Measurements from ENCODE around the gene RADIL. TPM values are rescaled to one million over a fixed set of nuclear protein-coding genes. Genes with fewer than 3 reads are reported as not detected.

RADIL gene
- total RNA-seq, 4 donors from 2014 or later, result 0.80 to 6.2 (median 1.7) TPM

DNA sequence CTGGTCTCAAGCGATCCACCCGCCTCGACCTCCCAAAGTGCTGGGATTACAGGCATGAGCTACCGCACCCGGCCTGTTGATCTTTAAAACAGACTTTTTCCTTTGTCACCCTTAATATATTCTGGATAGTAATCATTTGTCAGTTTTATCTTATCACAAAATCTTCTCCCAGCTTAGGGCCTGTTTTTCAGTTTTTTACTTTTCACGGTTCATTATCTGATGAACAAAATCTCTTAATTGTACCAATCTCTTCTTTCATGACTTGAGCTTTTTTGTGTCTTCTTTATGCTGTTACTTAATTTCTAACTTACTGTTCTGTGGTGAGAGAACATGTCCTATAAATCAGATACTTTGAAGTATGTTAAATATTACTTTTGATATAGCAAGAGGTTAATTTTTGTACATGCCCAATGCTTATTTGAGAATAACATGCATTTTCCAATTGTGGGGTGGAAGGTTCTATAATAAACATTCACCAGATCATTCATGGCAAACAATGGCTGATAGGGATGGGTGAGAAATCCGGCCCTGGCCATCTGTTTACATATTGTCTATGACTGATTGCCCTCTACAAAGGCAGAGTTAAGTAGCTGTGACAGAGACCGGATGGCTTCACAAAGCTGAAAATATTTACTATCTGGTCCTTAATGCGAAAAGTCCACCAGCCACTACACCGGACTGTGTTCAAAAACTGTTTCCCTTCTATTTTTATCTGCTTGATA is 27.0 kb downstream of the RADIL start:
- no peaks in the 10 kb centered on the region for H3K27me3 ChIP-seq
- H3K36me3 ChIP-seq, result no peaks in the 10 kb centered on the region
- intact Hi-C loops (cut with DNase I; ENCODE audit: low total_unique reads), result no loop called here
- in situ Hi-C loops (cut with MboI; ENCODE audit: low pct_ligation_motif_present in 1 of 4, low pct_unique_long_range_greater_than_20kb in 1 of 4, low sequenced_read_pairs in 3 of 4), result no loop called here
- no peaks in the 10 kb centered on the region for H3K4me1 ChIP-seq
- no peak for DNase-seq
- WGBS, 2 donors (ENCODE audit: low coverage in 1 of 2), result 85 to 86% methylated on average over 10 of the region's 10 CpGs
- no peak for TF ChIP-seq EP300 (IDR thresholded peaks at IDR 0.05; ENCODE audit: low read depth)
- no peak for TF ChIP-seq POLR2AphosphoS5 (IDR thresholded peaks at IDR 0.05)
- TF ChIP-seq POLR2A (IDR thresholded peaks at IDR 0.05), result no peak
- TF ChIP-seq, protein P1, sequence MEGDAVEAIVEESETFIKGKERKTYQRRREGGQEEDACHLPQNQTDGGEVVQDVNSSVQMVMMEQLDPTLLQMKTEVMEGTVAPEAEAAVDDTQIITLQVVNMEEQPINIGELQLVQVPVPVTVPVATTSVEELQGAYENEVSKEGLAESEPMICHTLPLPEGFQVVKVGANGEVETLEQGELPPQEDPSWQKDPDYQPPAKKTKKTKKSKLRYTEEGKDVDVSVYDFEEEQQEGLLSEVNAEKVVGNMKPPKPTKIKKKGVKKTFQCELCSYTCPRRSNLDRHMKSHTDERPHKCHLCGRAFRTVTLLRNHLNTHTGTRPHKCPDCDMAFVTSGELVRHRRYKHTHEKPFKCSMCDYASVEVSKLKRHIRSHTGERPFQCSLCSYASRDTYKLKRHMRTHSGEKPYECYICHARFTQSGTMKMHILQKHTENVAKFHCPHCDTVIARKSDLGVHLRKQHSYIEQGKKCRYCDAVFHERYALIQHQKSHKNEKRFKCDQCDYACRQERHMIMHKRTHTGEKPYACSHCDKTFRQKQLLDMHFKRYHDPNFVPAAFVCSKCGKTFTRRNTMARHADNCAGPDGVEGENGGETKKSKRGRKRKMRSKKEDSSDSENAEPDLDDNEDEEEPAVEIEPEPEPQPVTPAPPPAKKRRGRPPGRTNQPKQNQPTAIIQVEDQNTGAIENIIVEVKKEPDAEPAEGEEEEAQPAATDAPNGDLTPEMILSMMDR (IDR thresholded peaks at IDR 0.05), result no peak
- no peak overlapping the region for H3K4me3 ChIP-seq
- no peak overlapping the region for H3K27ac ChIP-seq
- no peaks in the 10 kb centered on the region for H3K9me3 ChIP-seq

DNA sequence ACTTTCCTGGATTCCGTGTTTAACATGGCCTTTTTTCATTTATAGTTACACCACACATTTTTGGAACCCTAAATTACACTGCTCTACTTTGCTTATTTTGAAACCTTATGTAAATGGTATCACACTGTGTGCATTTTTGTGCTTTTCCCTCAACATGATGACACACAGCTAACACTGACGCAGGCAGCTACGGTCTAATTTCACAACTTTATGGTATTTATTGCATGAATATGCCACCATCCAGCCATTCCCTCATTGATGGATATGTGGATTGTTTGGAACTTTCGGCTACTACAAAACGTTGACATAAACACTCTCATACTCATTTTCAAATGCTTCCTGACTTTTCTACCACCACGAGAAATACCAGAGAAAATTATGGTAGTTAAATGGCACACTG is 28.6 kb downstream of the RADIL start:
- no peaks in the 10 kb centered on the region for H3K36me3 ChIP-seq
- H3K4me3 ChIP-seq, result no peak overlapping the region
- no peaks in the 10 kb centered on the region for H3K27me3 ChIP-seq
- TF ChIP-seq POLR2A (IDR thresholded peaks at IDR 0.05), result no peak
- TF ChIP-seq EP300 (IDR thresholded peaks at IDR 0.05; ENCODE audit: low read depth), result no peak
- TF ChIP-seq, protein P1 (IDR thresholded peaks at IDR 0.05), result no peak
- no peak for TF ChIP-seq POLR2AphosphoS5 (IDR thresholded peaks at IDR 0.05)
- in situ Hi-C loops (cut with MboI; ENCODE audit: low pct_ligation_motif_present in 1 of 4, low pct_unique_long_range_greater_than_20kb in 1 of 4, low sequenced_read_pairs in 3 of 4) (no loop called here), intact Hi-C loops (cut with DNase I; ENCODE audit: low total_unique reads) (no loop called here)
- no peaks in the 10 kb centered on the region for H3K9me3 ChIP-seq
- H3K4me1 ChIP-seq, result no peaks in the 10 kb centered on the region
- H3K27ac ChIP-seq, result no peak overlapping the region
- DNase-seq, result no peak
- WGBS, 2 donors (ENCODE audit: low coverage in 1 of 2), result 58 to 61% methylated on average over 6 of the region's 6 CpGs

DNA sequence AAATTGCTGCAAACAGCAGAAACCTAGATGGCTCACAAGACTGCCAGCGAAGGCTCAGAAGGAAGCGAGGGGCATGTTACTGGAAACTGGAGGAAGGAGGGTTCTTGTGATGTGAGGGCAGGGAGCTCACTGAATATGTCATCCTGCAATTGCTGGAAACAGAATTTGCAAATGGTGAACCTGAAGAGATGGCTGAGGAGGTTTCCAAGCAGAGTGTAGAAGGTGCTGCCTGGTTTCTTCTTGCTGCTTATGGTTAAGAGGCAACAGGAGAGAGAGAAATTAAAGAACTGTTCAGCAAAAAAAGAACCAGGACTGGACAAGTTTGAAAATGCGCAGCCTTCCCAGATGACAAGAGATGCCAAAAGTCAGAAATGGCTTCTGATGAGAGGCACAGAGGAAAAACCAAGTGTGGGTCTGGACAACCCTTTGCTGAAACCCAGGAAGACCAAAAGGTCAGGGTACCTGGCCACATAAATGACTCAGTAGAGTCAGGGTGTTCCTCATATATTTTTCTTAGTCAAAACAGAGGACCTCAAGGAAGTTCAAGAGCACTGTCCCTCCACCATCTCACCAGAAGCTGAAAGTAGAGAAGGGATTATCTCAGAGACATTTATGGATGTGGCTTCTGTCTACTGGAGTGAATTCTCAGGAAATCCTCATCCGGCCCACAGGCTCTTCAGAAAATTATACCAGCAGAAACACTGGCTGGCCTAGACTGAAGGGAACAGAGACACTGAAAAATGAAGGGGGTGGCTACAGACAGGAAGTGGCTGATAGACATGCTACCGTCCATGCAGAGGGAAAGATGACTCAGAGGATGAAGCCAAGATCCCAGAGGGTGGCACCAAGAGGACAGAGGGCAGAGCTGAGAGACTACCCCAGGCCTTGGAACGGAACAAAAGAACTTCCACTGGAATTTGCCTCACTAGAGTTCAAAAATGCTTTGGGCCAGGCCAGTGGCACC is 31.8 kb downstream of the RADIL start:
- WGBS, 2 donors (ENCODE audit: low coverage in 1 of 2), result 71 to 76% methylated on average over 5 to 6 of the region's 6 CpGs
- no peaks in the 10 kb centered on the region for H3K27me3 ChIP-seq
- H3K27ac ChIP-seq, result no peak overlapping the region
- TF ChIP-seq POLR2A (IDR thresholded peaks at IDR 0.05) (no peak), EP300 (IDR thresholded peaks at IDR 0.05; ENCODE audit: low read depth) (no peak), POLR2AphosphoS5 (IDR thresholded peaks at IDR 0.05) (no peak)
- TF ChIP-seq, protein P1 (IDR thresholded peaks at IDR 0.05), result no peak
- no peaks in the 10 kb centered on the region for H3K4me1 ChIP-seq
- H3K4me3 ChIP-seq, result no peak overlapping the region
- in situ Hi-C loops (cut with MboI; ENCODE audit: low pct_ligation_motif_present in 1 of 4, low pct_unique_long_range_greater_than_20kb in 1 of 4, low sequenced_read_pairs in 3 of 4), result no loop called here
- intact Hi-C loops (cut with DNase I; ENCODE audit: low total_unique reads), result no loop called here
- no peaks in the 10 kb centered on the region for H3K36me3 ChIP-seq
- no peak for DNase-seq
- no peaks in the 10 kb centered on the region for H3K9me3 ChIP-seq

DNA sequence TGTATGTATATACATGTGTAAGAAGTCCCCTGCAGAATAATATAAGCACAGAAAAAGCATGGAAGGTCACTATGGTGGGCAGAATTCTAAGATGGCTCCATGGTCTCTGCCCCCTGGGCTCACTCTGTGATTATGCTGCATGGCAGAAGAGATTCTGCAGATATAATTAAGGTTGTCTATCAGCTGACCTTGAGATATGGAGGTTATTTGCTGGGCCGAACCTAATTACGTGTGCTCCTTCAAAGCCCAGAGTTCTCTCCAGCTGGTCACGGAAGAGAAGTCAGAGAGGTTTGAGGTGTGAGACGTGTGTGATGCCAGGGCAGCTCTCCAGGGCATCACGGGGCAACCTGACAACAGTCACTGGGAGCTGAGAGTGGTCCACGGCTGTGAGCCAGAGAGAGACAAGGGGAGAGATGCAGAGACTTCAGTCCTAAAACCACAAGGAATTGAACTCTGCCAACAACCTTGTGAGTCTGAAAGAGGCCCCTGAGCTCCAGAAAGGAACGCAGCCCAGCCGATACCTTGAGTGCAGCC is 33.2 kb downstream of the RADIL start:
- H3K27me3 ChIP-seq, result no peaks in the 10 kb centered on the region
- no peaks in the 10 kb centered on the region for H3K9me3 ChIP-seq
- H3K4me3 ChIP-seq, result no peak overlapping the region
- TF ChIP-seq EP300 (IDR thresholded peaks at IDR 0.05; ENCODE audit: low read depth) (no peak), POLR2AphosphoS5 (IDR thresholded peaks at IDR 0.05) (no peak), POLR2A (IDR thresholded peaks at IDR 0.05) (no peak)
- TF ChIP-seq, protein P1 (IDR thresholded peaks at IDR 0.05), result no peak
- WGBS, 2 donors (ENCODE audit: low coverage in 1 of 2), result 90% methylated on average over 3 to 8 of the region's 8 CpGs
- no peaks in the 10 kb centered on the region for H3K4me1 ChIP-seq
- in situ Hi-C loops (cut with MboI; ENCODE audit: low pct_ligation_motif_present in 1 of 4, low pct_unique_long_range_greater_than_20kb in 1 of 4, low sequenced_read_pairs in 3 of 4) (no loop called here), intact Hi-C loops (cut with DNase I; ENCODE audit: low total_unique reads) (no loop called here)
- no peak overlapping the region for H3K27ac ChIP-seq
- no peaks in the 10 kb centered on the region for H3K36me3 ChIP-seq
- no peak for DNase-seq
